ENCODE results near the gene DNAJC2.
"Not testable (repeated sequence)": the region's sequence is repeated elsewhere in the genome, so short reads cannot be mapped to it uniquely, and the experiment has no call there.

GRCh38 chr7:103278195-103278594 lies 66.4 kb downstream of the DNAJC2 start:
- TF ChIP-seq, protein P1, sequence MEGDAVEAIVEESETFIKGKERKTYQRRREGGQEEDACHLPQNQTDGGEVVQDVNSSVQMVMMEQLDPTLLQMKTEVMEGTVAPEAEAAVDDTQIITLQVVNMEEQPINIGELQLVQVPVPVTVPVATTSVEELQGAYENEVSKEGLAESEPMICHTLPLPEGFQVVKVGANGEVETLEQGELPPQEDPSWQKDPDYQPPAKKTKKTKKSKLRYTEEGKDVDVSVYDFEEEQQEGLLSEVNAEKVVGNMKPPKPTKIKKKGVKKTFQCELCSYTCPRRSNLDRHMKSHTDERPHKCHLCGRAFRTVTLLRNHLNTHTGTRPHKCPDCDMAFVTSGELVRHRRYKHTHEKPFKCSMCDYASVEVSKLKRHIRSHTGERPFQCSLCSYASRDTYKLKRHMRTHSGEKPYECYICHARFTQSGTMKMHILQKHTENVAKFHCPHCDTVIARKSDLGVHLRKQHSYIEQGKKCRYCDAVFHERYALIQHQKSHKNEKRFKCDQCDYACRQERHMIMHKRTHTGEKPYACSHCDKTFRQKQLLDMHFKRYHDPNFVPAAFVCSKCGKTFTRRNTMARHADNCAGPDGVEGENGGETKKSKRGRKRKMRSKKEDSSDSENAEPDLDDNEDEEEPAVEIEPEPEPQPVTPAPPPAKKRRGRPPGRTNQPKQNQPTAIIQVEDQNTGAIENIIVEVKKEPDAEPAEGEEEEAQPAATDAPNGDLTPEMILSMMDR (IDR thresholded peaks at IDR 0.05) = not testable (repeated sequence)
- not testable (repeated sequence) for TF ChIP-seq POLR2A (IDR thresholded peaks at IDR 0.05)

All from body of pancreas (tissue), 4 donors.